ENCODE data around the gene SLC39A13.

Gene SLC39A13

DNA sequence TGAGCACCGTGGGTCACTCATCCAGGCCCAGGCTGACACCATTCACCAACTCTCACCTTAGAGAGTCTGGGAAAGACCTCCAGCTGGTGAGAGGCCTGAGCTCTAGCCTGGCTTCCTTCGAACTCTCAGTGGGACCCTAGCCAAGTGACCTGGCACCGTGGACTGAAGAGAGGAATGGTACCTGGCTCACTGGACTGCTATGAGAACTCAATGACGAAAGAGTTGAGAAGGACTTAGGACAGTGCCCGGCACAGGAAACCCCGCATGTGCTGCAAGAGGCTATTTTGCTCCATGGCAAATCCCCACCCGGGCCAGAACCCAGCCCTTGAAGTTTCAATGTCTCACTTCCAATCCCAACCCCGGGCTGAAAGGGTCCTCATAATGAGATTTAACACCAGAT lies 41.2 kb downstream of the SLC39A13 start:
- DNase-seq (ENCODE audit: low read depth in 3 of 3, low spot score in 1 of 3), result no peak

DNA sequence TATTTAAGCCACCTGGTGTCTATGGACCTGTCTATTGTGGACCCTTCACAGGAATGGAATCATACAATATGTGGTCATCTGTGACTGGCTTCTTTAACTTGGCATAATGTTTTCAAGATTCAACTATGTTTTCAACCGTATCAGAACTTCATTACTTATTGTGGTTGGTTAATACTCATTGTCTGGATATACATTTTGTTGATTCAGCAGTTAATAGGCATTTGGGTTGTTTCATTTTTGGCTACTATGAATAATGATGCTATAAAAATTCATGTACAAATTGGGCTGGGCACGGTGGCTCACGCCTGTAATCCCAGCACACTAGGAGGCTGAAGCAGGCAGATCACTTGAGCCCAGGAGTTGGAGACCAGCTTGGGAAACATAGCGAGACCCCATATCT lies 43.0 kb downstream of the SLC39A13 start:
- no peak for DNase-seq (ENCODE audit: low read depth in 3 of 3, low spot score in 1 of 3)

DNA sequence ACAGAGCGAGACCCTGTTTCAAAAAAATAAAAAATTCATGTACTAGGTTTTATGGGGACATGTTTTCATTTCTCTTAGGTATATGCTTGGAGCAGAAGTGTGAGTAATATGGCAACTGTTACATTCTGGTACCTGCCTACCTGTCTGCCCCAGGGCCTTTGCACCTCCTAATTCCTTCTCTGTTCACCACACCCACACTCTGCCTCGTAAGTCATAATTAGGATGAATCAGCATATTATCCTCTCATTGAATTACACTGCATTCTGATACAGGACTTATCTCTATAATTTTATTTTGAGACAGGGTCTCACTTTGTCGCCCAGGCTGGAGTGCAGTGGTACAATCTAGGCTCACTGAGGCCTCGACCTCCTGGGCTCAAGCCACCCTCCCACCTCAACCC lies 43.6 kb downstream of the SLC39A13 start:
- DNase-seq (ENCODE audit: low read depth in 3 of 3, low spot score in 1 of 3), result no peak

DNA sequence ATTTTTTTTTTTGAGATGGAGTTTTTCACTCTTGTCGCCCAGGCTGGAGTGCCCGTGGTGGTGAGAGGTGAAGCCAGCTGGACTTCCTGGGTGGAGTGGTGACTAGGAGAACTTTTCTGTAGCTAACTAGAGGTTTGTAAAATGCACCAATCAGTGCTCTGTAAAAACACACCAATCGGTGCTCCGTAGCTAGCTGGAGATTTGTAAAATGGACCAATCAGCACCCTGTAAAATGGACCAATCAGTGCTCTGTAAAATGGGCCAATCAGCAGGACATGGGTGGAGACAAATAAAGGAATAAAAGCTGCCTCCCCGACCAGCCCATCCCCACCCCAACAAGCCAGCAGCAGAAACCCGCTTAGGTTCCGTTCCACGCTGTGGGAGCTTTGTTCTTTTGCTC lies 45.0 kb downstream of the SLC39A13 start:
- no peak for DNase-seq (ENCODE audit: low read depth in 3 of 3, low spot score in 1 of 3)

DNA sequence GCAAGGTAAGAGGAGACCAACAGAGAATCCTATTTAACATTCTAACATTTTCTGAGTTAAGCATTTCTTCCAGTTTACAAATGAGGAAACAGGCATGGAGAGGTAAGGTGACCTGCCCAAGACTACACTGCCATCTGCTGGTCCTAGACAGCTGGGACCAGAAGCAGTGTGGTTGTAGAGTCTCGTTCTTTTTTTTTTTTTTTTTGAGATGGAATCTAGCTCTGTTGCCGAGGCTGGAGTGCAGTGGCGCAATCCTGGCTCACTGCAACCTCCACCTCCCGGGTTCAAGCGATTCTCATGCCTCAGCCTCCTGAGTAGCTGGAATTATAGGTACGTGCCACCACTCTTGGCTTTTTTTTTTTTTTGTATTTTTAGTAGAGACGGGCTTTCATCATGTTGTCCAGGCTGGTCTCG lies 45.9 kb downstream of the SLC39A13 start:
- peak; percentile 10 to 35 (median 16) for DNase-seq (ENCODE audit: low read depth in 3 of 3, low spot score in 1 of 3)

DNA sequence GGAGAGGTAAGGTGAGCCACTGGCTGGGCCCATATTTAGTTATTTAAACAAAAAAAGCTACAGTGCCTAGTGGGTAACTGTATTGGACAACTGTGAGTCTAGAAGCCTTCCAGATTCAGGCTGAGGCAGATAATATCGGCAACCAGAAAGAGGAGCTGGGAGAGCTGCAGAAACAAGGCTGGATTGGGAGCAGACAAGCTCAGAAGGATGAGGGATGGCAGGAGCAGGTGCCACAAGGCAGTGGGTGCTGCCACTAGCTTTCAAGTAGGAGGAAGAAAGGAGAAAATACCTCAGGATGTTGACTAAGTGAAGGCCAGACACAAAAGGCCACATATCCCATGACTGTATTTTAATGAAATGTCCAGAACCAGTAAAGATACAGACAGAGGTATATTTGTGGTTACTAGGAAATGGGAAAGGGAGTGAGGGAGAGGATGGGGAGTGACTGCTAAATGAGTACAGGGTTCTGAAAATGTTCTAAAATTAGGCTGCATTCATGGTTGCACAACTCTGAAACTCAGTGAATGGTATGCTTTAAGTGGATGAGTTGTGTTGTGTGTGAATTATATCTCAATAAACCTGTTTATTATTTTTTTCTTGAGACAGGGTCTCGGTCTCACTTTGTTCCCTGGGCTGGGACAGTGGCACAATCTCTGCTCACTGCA lies 52.3 kb downstream of the SLC39A13 start:
- no peak for DNase-seq (ENCODE audit: low read depth in 3 of 3, low spot score in 1 of 3)

DNA sequence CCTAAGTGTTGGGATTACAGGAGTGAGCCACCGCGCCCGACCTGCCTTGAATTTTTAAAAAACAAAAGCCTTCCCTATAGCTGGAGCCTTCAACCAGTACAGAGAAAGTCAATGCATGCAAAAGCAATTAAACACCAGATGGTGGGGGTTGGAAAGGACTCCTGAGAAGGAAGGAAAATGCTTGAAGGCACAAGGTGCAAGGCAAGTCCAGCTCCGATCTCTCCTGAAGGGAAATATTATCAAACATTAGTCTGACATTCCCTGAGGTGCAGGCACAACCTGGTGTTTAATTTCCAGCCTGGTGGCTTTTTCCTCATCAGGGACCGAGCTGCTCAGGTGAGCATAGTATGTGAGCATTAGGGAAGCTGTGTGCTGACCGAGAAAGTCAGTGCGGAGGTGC lies 53.5 kb downstream of the SLC39A13 start:
- no peak for DNase-seq (ENCODE audit: low read depth in 3 of 3, low spot score in 1 of 3)

DNA sequence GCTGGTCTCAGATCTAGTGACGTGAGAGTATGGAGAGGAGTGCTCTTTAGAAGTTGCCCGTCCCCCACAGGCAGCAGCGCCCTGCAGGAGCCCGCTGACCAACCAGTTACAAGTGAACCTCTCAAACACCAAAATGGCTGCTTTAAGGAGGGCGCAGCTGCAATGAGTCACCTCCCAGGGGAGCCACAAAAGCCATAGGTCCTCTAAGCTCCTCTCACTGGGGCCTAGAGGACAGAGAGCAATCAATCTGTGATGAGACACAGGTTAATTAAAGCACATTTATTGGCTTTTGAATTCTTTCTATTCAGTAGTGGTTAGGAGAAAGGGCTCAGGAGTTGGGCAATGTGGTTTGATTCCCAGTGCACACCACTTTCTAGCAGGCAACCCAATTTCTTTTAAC lies 56.1 kb downstream of the SLC39A13 start:
- DNase-seq (ENCODE audit: low read depth in 3 of 3, low spot score in 1 of 3), result no peak

Measured in stimulated activated CD4-positive, alpha-beta T cell treated with anti-CD3 and anti-CD28 coated beads, TNF-alpha, amount 100 ng/mL, for 1 hour (primary cell).